GM21529 (cell line): Measurements from ENCODE around the gene TEC.
"Not testable (repeated sequence)": the region's sequence is repeated elsewhere in the genome, so short reads cannot be mapped to it uniquely, and the experiment has no call there.

Experiments
- ATAC-seq: cut with Tn5 transposase; IDR thresholded peaks from one replicate; pipeline ENCODE4 v1.9.1; 2021; ENCODE audit not compliant: unreplicated experiment

TEC gene

DNA sequence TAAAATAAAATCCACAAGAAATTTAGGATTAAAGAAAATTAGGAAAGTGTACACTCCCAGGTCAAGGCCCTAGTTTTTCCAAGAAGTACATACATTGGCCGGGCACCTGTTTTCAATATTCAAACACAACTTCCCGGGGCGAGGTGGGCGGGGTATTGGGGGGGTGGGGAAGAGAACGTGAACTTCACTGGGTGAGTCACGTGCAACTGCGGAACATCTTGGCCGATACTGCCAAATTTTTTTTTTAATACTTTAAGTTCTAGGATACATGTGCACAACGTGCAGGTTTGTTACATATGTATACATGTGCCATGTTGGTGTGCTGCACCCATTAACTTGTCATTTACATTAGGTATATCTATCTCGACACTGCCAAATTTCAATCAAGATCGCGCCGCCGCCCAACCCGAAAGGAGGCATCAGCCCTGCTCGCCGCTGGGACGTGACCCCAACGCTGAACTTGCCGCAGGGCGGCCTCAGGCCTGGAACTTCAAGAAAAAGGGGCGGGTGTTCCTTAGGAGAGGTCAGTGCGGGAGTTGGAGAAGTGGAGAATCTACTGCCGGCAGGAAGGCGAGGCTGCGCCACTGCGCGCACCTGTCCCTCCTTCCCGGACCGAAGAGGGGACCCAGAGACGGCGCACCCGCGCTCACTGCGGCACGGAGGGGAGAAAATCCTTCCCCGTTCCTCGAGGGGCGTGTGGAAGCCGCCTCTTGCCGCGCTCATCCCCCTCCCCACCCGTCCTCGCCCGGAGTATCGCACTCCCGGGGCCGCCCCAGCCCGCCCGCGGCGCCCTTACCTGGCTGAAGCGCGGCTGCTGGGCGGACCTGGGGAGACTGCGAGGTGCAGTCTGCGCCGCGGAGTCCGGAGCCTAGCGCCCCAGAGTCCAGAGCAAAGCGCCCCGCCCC, at the start of gene TEC:
Gene TEC, minus strand, starts transcription at position 883 of the 905 bp plus-strand sequence. CDS start 41,224 bp downstream, outside the sequence.
- ATAC-seq = peak; percentile 28

DNA sequence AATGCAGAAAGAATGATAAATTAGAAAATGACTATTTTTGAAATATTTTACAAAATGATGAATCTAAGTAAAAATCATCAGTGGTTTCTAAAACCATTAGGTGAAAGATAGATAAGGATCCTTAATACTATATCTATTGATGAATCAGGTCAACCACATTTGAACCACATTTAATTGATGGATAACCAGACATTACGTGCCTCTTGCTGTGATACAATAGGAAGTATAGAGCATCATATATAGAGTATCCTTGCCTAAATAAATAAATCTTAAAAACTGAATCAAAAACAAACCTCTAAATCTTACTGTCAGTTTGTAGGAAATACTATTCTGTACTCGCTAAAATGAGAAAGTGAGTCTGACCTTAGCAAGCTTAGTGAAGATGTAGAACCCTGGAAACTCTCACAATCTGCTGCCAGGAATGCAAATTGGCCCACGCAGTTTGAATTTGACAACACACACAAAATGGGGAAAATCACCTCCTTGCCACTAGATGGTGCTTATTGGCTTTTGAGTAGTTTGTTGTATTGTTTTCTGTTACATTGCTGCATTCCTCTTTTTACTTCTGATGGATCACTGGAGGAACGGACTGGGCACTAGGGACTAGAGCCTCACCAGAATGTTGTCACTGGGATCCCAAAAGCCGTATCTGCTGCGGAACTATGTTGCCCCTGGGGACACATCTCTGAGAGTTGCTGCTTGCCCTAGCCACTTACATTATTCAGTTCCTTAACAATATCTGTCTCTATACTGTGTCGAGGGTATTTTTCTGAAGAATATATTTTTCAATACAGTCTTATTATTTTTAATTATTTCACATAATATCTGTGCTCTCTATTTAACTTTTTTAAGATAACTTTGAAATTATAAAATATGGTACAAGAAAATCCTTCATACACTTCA, 46.3 kb upstream of the TEC start:
- ATAC-seq = peak; percentile 92

DNA sequence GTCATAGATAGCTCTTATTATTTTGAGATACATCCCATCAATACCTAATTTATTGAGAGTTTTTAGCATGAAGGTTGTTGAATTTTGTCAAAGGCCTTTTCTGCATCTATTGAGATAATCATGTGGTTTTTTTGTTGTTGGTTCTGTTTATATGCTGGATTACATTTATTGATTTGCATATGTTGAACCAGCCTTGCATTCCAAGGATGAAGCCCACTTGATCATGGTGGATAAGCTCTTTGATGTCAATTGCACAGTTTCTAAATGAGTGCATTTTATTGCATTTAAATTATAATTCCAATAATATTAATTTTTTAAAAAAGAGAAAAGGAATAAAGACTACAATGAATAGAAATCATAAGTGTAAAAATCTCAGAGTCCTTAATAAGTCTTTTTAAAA, 45.1 kb upstream of the TEC start:
- not testable (repeated sequence) for ATAC-seq

DNA sequence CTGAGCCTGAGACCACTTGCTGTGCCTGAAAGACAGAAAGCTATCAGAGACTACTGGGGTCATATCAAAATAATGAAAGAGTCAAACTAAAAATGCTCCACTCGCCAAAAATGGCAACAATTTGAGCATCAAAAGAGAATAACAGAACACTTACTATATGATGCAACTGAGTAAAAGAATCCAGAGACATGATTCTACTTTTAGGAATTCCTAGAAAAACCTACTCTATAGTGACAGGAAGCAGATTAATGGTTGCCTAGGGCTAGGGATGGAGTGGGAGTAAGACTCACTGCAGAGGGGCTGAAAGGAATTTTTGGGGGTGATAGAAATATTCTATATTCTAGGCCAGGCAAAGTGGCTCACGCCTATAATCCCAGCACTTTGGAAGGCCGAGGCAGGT, 42.3 kb upstream of the TEC start:
- ATAC-seq = no peak

DNA sequence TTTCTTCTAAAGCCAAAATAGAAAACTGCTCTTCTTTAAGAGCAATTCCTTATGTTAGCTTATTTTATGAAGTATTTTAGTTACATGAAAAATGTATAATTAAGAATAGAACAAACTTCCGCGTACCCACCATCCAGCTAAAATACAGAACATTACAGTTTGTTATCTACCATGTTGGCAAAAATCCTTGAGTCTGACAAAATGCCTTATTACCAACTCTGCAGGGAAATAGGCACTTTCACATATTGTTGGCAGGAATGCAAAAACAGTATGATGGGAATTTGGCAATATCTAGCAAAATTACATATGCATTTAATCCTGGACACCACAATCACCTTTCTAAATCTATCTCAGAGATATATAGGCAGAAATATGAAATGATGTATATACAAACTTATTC, 39.3 kb upstream of the TEC start:
- no peak for ATAC-seq

DNA sequence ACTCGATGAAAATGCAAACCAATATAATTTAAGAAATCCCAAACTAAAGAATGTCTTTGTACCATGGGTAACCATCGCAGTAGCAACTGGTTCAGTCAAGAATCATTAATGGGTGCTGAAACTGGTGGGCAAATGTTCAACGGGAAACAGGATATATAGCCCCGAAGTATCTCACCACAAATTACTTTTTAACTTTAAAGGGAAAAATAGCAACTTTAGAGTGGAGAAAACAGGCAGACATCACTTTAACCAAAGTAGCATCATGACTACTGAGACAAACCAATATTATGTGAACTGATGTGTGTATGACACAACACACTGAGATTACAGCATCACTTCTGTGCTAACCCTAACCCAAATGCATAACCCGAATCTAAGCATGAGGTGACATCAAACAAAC, 37.9 kb upstream of the TEC start:
- ATAC-seq = no peak

DNA sequence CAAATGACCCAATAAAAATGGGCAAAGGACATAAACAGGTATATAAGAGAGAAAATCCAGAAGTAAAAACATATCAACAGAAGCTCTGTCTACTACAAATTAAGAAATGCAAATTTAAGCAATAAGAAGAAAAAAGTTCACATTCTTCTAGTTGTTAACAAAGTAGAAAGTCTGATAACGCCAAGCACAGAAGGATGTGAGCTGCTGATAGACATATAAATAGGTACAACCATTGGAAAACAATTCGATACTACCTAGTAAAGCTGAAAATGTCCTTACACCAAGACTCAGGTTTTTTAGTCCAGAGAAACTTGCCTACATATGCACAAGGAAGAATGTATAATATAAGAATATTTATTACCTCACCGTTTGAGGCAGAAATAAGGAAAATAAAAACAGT, 35.9 kb upstream of the TEC start:
- ATAC-seq = no peak

DNA sequence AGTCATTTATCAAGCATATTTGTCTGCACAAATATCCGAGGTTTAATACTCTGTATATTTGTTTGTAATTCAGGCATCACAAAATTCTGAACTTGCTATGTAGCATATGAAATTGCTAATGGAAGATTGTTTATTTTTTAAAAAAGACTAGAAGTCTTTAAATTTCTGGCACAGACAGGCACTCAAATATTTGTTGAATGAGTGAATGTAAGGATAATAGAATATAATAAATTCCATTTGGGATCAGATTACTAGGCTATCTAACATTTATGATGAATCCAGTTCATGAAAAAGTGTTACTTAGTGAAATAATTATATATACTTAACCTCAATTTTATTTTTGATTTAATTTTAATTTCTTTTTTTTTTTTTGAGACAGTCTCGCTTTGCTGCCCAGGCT, 30.4 kb upstream of the TEC start:
- ATAC-seq = no peak

DNA sequence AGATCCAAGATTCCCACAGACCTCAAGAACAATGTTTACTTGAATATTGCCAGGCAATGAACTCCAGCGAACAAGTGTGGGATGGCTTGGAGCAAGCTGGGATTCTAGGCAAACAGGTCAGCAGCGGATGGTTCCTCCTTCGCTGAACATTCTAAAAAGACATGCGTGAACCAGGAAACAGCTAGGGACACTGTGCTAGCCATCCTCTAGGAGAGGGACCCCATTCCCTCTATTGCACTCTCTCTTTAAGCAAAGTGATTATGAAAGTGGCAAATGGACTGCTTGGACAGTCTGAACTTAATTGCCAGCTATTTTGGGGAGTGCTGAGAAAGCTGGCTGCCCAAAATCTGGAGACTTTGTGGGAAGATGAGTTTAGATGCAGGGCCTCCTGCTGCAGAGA, 29.9 kb upstream of the TEC start:
- ATAC-seq = no peak

DNA sequence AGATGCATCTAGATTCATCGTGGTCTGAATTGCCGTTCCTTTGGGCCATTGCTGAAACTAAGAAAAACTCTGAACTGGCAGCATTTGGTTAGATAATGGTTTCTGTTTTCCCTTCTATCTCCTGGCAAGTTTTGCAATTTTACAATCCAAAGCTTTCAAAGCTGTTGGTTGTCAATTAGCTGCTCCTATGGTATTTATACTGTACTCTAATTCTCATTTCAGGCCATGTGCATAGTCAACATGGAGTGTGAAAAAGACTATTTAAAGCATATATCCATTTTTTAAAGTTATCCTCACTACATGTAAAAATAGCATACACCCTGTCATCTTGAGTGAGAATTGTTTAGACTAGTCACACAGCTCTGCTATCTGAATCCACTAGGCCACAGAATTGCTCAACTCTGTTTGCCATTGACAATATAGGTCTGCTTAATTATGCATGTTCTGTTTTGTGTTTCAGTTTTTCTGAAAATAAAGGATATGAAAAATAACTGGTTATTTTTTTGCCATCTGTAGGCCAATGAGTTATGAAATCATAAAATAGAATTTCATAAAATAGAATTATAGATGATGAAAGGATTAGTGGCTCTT, 27.7 kb upstream of the TEC start:
- ATAC-seq = no peak

DNA sequence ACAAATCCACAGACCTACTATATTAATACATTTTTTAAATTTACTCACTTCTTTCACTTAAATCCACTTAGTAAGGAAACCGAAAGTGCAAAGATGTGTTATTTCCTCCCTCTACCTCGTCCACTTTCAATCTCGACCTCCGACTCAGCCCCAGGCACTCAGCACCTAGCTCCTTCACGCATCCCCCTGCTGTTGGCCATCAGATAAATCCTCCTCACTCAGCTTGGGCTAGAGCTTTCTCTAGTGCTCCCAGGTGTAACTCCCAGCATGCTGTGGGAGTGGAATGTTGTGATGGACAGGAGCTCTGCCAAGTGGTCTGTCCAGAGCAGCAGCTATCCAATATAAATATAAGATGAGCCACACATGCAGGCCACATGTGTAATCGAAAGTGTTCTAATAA, 26.7 kb upstream of the TEC start:
- peak; percentile 93 for ATAC-seq

DNA sequence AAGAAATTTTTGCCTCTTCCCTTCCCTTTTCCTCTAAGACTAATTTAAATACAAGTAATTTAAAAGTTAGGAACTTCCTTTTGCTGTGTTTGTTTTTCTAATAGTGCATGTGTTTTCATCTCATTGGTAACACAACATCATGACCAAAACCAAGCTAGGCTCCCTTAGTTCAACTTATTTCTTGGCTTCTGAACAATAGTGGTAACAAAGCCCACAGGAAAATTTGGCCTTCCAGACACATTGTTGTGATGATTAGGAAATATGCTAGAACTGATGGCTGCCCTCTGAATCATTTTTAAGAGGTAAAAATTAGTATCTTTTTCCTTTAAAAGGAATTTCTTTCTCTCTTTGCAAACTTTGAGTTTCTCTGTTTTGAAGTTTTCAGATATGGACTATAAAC, 25.5 kb upstream of the TEC start:
- ATAC-seq = no peak

DNA sequence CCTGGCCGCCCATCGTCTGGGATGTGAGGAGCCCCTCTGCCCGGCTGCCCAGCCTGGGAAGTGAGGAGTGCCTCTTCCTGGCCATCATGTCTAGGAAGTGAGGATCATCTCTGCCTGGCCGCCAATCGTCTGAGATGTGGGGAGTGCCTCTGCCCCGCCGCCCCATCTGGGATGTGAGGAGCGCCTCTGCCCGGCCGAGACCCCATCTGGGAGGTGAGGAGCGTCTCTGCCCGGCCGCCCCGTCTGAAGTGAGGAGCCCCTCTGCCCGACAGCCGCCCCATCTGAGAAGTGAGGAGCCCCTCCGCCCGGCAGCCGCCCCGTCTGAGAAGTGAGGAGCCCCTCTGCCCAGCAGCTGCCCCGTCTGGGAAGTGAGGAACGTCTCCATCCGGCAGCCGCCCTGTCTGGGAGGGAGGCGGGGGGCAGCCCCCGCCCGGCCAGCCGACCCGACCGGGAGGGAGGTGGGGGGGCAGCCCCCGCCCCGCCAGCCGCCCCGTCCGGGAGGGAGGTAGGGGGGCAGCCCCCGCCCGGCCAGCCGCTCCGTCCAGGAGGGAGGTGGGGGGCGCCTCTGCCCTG, 22.7 kb upstream of the TEC start:
- not testable (repeated sequence) for ATAC-seq

DNA sequence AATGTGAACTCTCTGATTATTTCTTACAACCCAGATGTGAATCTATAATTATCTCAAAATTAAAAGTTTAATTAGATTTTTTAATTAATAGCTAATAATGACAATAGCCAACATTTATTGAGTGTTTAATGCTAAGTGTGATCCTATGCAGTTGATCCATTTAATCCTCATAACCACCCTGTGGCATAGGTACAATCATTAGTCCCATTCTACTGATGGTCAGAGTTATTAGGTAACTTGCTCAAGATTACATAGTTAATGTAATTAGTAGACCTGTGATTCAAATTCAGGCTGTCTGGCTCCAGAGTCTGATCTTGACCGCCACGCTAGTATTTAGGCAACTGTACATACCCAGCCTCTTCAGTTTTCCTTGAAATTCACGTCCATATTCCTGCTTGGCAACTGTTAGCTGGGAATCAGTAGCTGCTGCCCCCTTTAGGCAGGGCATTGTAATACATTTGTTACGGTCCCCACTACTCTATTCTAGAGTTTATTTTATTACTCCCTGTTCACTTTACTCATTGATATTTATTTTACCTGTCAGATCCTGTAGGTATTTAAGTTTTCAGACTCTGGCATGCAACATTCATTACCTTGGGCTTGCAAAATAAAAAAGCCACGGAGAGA, 20.6 kb upstream of the TEC start:
- no peak for ATAC-seq

DNA sequence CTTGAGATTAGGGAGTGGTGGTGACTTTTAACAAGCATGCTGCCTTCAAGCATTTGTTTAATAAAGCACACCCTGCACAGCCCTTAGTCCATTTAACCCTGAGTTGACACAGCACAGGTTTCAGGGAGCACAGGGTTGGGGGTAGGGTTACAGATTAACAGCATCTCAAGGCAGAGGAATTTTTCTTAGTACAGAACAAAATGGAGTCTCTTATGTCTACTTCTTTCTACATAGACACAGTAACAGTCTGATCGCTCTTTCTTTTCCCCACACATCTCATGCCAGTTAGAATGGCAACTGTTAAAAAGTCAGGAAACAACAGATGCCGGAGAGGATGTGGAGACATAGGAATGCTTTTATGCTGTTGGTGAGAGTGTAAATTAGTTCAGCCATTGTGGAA, 16.4 kb upstream of the TEC start:
- ATAC-seq = not testable (repeated sequence)

DNA sequence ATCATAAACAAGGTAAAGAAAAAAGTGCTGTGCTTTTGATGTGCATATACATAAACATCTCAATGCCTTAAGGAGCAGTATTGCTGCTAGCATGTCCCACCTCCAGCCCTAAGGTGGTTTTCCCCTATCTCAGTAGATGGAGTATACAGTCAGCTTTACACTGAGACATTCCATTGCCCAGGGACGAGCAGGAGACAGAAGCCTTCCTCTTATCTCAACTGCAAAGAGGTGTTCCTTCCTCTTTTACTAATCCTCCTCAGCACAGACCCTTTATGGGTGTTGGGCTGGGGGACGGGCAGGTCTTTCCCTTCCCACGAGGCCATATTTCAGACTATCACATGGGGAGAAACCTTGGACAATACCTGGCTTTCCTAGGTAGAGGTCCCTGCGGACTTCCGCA, 16.0 kb upstream of the TEC start:
- not testable (repeated sequence) for ATAC-seq

DNA sequence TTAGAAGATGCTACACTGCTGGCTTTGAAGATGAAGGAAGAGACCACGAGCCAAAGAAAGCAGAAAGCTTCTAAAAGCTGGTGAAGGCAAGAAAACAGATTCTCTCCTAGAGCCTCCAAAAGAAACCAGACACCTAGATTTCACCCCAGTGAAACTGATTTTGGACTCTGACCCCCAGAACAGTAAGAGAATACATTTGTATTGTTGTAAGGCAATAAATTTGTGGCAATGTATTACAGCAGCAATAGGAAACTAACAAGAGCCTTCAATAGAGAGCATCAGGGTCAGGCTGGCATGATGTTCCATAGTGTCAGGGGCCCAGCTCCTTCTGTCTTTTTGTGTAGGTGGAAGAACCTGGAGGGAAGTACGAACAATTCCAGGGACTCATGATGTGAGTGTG, 6.0 kb upstream of the TEC start:
- ATAC-seq = no peak

DNA sequence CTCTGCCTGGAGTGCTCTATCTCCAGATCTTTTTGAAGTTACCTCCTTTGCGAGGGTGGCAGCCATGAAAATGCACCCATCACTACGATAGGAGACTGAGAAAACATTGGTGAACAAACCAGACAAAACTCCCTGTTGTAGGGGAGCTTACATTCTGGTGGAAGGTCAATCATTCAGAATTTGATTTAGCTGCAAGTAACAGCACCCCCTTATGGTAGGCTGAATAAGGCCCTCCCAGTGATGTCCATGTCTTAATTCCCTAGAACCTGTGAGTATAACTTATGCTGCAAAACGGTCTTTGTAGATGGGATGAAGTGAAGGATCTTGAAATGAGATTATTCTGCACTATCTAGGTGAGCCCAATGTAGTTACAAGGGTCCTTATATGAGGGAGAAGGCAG, 5.6 kb upstream of the TEC start:
- peak; percentile 65 for ATAC-seq

DNA sequence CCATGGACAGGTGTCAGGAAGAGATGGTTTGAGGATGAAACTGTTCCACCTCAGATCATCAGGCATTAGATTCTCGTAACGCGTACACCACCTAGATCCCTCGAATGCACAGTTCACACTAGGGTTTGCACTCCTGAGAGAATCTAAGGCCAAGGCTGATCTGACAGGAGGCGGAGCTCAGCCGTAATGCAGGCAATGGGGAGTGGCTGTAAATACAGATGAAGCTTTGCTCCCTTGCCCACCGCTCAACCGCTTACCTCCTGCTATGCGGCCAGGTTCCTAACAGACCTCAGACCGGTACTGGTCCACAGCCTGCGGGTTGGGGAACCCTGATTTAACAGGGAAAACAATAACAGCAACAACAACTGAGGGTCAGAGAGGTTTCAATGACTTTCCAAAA, 2.0 kb upstream of the TEC start:
- ATAC-seq = no peak

DNA sequence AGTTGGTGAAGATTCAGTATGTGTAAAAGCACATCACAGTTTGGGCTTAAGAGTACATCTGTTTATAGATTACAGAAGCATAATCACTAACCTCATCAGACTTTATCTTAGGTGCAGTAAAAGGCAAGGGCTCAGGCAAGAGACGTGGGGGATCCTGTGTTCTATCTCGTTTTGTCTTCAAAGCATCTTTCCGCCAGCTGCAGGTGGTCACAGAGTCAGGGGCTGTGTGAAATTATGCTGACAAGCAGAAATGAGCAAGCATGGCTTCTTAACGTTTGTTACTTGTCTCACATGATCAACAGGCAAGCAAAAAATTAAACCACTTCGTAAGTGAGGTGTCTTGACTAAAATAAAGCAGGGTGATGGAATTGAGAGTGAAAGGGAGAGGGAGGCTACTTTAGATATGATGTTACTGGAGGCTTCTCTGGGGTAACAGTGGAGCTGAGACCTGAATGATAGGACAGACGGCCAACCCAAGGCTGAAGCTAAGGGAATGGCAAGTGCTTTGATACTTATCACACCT, 1.4 kb upstream of the TEC start:
- no peak for ATAC-seq

DNA sequence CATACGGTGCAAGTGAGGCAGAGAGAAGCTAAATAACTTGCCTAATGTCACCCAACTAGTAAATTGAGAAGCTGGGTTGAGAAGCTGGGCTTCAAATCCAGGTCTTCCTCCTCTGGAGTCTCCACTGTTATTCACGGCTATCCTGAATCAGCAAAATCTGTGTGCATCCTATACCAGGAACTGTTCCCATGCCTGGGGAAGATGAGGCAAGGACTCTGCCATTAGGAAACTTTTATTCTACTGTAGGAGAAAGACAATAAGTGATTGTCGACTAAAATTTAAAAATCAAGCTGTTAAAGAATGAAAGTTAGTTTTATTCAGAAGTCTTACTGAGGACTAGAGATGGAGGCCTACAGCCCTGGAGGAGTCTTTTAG, 872 bp upstream of the TEC start:
- ATAC-seq = no peak
